Panc1 (cell line): ENCODE data around the gene CTNND2. TPM values are rescaled to one million over a fixed set of nuclear protein-coding genes. Genes with fewer than 3 reads are reported as not detected.

Experiments used
- ATAC-seq: fragments of 200-7000 bp; cut with Tn5 transposase; 2 replicates; pipeline ENCODE4 v1.9.1; 2020; ENCODE audit warnings: mild to moderate bottlenecking, moderate library complexity
- BruUV-seq: library from RNA; stranded (reverse); fragments of 400-500 nt; replicated peaks from 2 replicates; lab custom pipeline; 2021; lab: Mats Ljungman, UMichigan
- CTCF ChIA-PET: fragments of 300-600 bp; sonication (Branson Sonifier 250); formaldehyde crosslinking; loops from one replicate; lab custom pipeline; 2022; ENCODE audit warnings: antibody characterized with exemption; lab: Charles Lee
- POLR2A ChIA-PET: fragments of 300-600 bp; sonication (Branson Sonifier 250); formaldehyde crosslinking; loops from one replicate; lab custom pipeline; 2022; ENCODE audit warnings: antibody characterized with exemption; lab: Charles Lee
- DNase-seq: peaks from one replicate; pipeline ENCODE4 v3.0.0-alpha.2; 2010; ENCODE audit warnings: low read depth, low spot score
- H3K27ac ChIP-seq: 2 replicates; pipeline ENCODE4 v1.5.1; 2011; ENCODE audit warnings: mild to moderate bottlenecking, low read length, inconsistent platforms
- H3K27me3 ChIP-seq: fragments of 200-500 bp; sonication (Bioruptor generic); 2 replicates; pipeline ENCODE4 v1.6.0; 2014; ENCODE audit warnings: low read length, inconsistent platforms; ENCODE audit not compliant: control insufficient read depth, insufficient read depth
- H3K36me3 ChIP-seq: fragments of 200-500 bp; sonication (Bioruptor generic); 2 replicates; pipeline ENCODE4 v1.5.1; 2014; ENCODE audit warnings: inconsistent platforms, mild to moderate bottlenecking, low read length, moderate library complexity; ENCODE audit not compliant: control insufficient read depth, insufficient read depth
- H3K4me1 ChIP-seq: 2 replicates; pipeline ENCODE4 v1.5.1; 2011; ENCODE audit warnings: inconsistent platforms, mild to moderate bottlenecking, low read length, moderate library complexity; ENCODE audit not compliant: control insufficient read depth, insufficient read depth
- H3K4me3 ChIP-seq, 2 experiments: 2 replicates each; pipeline ENCODE4 v1.5.1; 2011 to 2012; ENCODE audit warnings: low read depth in 2 of 2, low read length in 2 of 2, mild to moderate bottlenecking in 2 of 2, inconsistent platforms in 1 of 2, moderate library complexity in 1 of 2
- H3K9me3 ChIP-seq: fragments of 200-500 bp; sonication (Bioruptor generic); 2 replicates; pipeline ENCODE4 v1.5.1; 2014; ENCODE audit warnings: low read depth, mild to moderate bottlenecking, inconsistent platforms, low read length, moderate library complexity; ENCODE audit not compliant: control insufficient read depth, insufficient read depth
- CTCF ChIP-seq: fragments of 450-650 bp; IDR thresholded peaks from 2 replicates; pipeline ENCODE4 v1.5.1; 2017; ENCODE audit warnings: mild to moderate bottlenecking
- POLR2AphosphoS5 ChIP-seq: IDR thresholded peaks from 2 replicates; pipeline ENCODE4 v1.6.1; 2012; ENCODE audit warnings: mild to moderate bottlenecking, low read depth, low read length, moderate library complexity
- REST ChIP-seq, 2 experiments: IDR thresholded peaks; 2 replicates each; pipeline ENCODE4 v1.6.1; 2011 to 2012; ENCODE audit warnings: low read depth in 2 of 2, control low read depth in 1 of 2, low read length in 1 of 2, mild to moderate bottlenecking in 1 of 2, moderate library complexity in 1 of 2; ENCODE audit not compliant: insufficient read depth in 1 of 2
- SIN3A ChIP-seq: IDR thresholded peaks from 2 replicates; pipeline ENCODE4 v1.6.1; 2012; ENCODE audit warnings: low read depth, mild to moderate bottlenecking, low read length, moderate library complexity, borderline replicate concordance; ENCODE audit not compliant: insufficient read depth
- TCF7L2 ChIP-seq: IDR thresholded peaks from 2 replicates; pipeline ENCODE4 v1.6.1; 2011; ENCODE audit warnings: mild to moderate bottlenecking, low read depth, low read length, inconsistent platforms
- in situ Hi-C: cut with HindIII; loops from 2 replicates; pipeline ENCODE4 v1.10.0; 2016; ENCODE audit warnings: low sequenced_read_pairs, low pct_unique_long_range_greater_than_20kb
- intact Hi-C: fragments of 100-400 bp; cut with micrococcal nuclease; formaldehyde crosslinking; loops from one replicate; pipeline ENCODE4 v1.10.0; 2022; ENCODE audit not compliant: unreplicated experiment
- total RNA-seq: library from RNA; stranded (reverse); gene quantifications from one replicate; pipeline ENCODE4 v1.2.1, GENCODE V29; 2021; ENCODE audit not compliant: unreplicated experiment

The CTNND2 gene
- total RNA-seq, 1 experiment from 2014 or later, result 1.0 TPM

- Histone ChIP-seq H3K27ac (no peak overlapping the region), H3K4me1 (no peaks in the 10 kb centered on the region), H3K27me3 (no peaks in the 10 kb centered on the region), H3K36me3 (no peaks in the 10 kb centered on the region), H3K4me3 (no peak overlapping the region), H3K9me3 (no peaks in the 10 kb centered on the region)
- in situ Hi-C loops, result no loop called here
- BruUV-seq, result no TSS peak
- CTCF ChIA-PET, result no interaction called here
- POLR2A ChIA-PET, result no interaction called here
- ATAC-seq (no peak), DNase-seq (no peak)
- intact Hi-C loops, result no loop called here
- TF ChIP-seq CTCF (no peak), REST (IDR thresholded peaks at IDR 0.05; ENCODE audit: insufficient read depth in 1 of 2, low read depth in 2 of 2, low read length in 1 of 2) (no peak), SIN3A (no peak), TCF7L2 (no peak), POLR2AphosphoS5 (no peak)
Measured at GRCh38 chr5:11323761-11324160, 580.5 kb downstream of the CTNND2 start.

- no peak overlapping the region for H3K4me3 ChIP-seq
- no peak overlapping the region for H3K27ac ChIP-seq
- TF ChIP-seq TCF7L2, result no peak
- no peak for TF ChIP-seq POLR2AphosphoS5
- TF ChIP-seq REST (IDR thresholded peaks at IDR 0.05; ENCODE audit: insufficient read depth in 1 of 2, low read depth in 2 of 2, low read length in 1 of 2), result no peak
- H3K27me3 ChIP-seq, result no peaks in the 10 kb centered on the region
- ATAC-seq (no peak), DNase-seq (no peak)
- POLR2A ChIA-PET, result no interaction called here
- no peaks in the 10 kb centered on the region for H3K36me3 ChIP-seq
- no TSS peak for BruUV-seq
- H3K9me3 ChIP-seq, result no peaks in the 10 kb centered on the region
- in situ Hi-C loops, result no loop called here
- no peaks in the 10 kb centered on the region for H3K4me1 ChIP-seq
- CTCF ChIA-PET, result no interaction called here
- intact Hi-C loops, result no loop called here
Measured at GRCh38 chr5:11322133-11322532, 582.1 kb downstream of the CTNND2 start.
